ENCODE results near the gene S100A3.

The S100A3 gene

GRCh38 chr1:153549741-153550397, 811 bp upstream of the S100A3 start:
- no peaks in the 10 kb centered on the region for H3K79me2 ChIP-seq (ENCODE audit: low read length)
- H3K9me3 ChIP-seq (ENCODE audit: insufficient read depth, low read length) = no peaks in the 10 kb centered on the region
- no peaks in the 10 kb centered on the region for H4K20me1 ChIP-seq (ENCODE audit: insufficient read depth, low read length)
- H3K27me3 ChIP-seq (ENCODE audit: low read depth, low read length) = no peaks in the 10 kb centered on the region
- no peak overlapping the region for H3K4me3 ChIP-seq (ENCODE audit: low read length)
- H3K27ac ChIP-seq (ENCODE audit: low read length) = no peak overlapping the region
- no peak overlapping the region for H3K4me2 ChIP-seq (ENCODE audit: low read length)
- H3K36me3 ChIP-seq (replicated peaks; ENCODE audit: low read depth, low read length) = no peaks in the 10 kb centered on the region
- no peak overlapping the region for H3K9ac ChIP-seq (ENCODE audit: low read length)
- peaks cover 36% of the 10 kb centered on the region for H3K4me1 ChIP-seq (ENCODE audit: low read length)
- no peak overlapping the region for H2AFZ ChIP-seq (ENCODE audit: low read depth, low read length)
- TF ChIP-seq EZH2phosphoT487 (IDR thresholded peaks at IDR 0.05; ENCODE audit: low read depth) (no peak), CTCF (IDR thresholded peaks at IDR 0.05; ENCODE audit: low read depth, low read length) (no peak)

GRCh38 chr1:153547560-153548551, 1.2 kb downstream of the S100A3 start:
- no peak overlapping the region for H3K4me3 ChIP-seq (ENCODE audit: low read length)
- H3K9ac ChIP-seq (ENCODE audit: low read length) = no peak overlapping the region
- H2AFZ ChIP-seq (ENCODE audit: low read depth, low read length) = no peak overlapping the region
- H3K27ac ChIP-seq (ENCODE audit: low read length) = no peak overlapping the region
- H3K36me3 ChIP-seq (replicated peaks; ENCODE audit: low read depth, low read length) = peaks cover 14% of the 10 kb centered on the region
- no peaks in the 10 kb centered on the region for H3K9me3 ChIP-seq (ENCODE audit: insufficient read depth, low read length)
- no peak overlapping the region for H3K4me2 ChIP-seq (ENCODE audit: low read length)
- no peaks in the 10 kb centered on the region for H4K20me1 ChIP-seq (ENCODE audit: insufficient read depth, low read length)
- no peak for TF ChIP-seq EZH2phosphoT487 (IDR thresholded peaks at IDR 0.05; ENCODE audit: low read depth)
- TF ChIP-seq CTCF (IDR thresholded peaks at IDR 0.05; ENCODE audit: low read depth, low read length) = no peak
- no peaks in the 10 kb centered on the region for H3K79me2 ChIP-seq (ENCODE audit: low read length)
- no peaks in the 10 kb centered on the region for H3K27me3 ChIP-seq (ENCODE audit: low read depth, low read length)
- H3K4me1 ChIP-seq (ENCODE audit: low read length) = peaks cover 36% of the 10 kb centered on the region

GRCh38 chr1:153546796-153547559, 2.1 kb downstream of the S100A3 start:
- H3K27ac ChIP-seq (ENCODE audit: low read length) = no peak overlapping the region
- H3K27me3 ChIP-seq (ENCODE audit: low read depth, low read length) = no peaks in the 10 kb centered on the region
- no peak overlapping the region for H2AFZ ChIP-seq (ENCODE audit: low read depth, low read length)
- H3K4me2 ChIP-seq (ENCODE audit: low read length) = peak overlapping the region; percentile 83
- H3K79me2 ChIP-seq (ENCODE audit: low read length) = no peaks in the 10 kb centered on the region
- TF ChIP-seq CTCF (IDR thresholded peaks at IDR 0.05; ENCODE audit: low read depth, low read length) (no peak), EZH2phosphoT487 (IDR thresholded peaks at IDR 0.05; ENCODE audit: low read depth) (no peak)
- peaks cover 36% of the 10 kb centered on the region for H3K4me1 ChIP-seq (ENCODE audit: low read length)
- H3K4me3 ChIP-seq (ENCODE audit: low read length) = no peak overlapping the region
- peaks cover 14% of the 10 kb centered on the region for H3K36me3 ChIP-seq (replicated peaks; ENCODE audit: low read depth, low read length)
- H4K20me1 ChIP-seq (ENCODE audit: insufficient read depth, low read length) = no peaks in the 10 kb centered on the region
- no peak overlapping the region for H3K9ac ChIP-seq (ENCODE audit: low read length)
- H3K9me3 ChIP-seq (ENCODE audit: insufficient read depth, low read length) = no peaks in the 10 kb centered on the region
